ENCODE measurements around the gene NRXN3. TPM values are rescaled to one million over a fixed set of nuclear protein-coding genes. Genes with fewer than 3 reads are reported as not detected.

NRXN3 gene
- total RNA-seq, 1 experiment from 2014 or later: not detected

GRCh38 chr14:79820866-79821535 lies 1650.8 kb downstream of the NRXN3 start:
- in situ Hi-C loops (cut with HindIII; ENCODE audit: low sequenced_read_pairs): no loop called here
- no peak for DNase-seq (ENCODE audit: low spot score)

- in situ Hi-C loops (cut with HindIII; ENCODE audit: low sequenced_read_pairs): no loop called here
- DNase-seq (ENCODE audit: low spot score): no peak
Observed at GRCh38 chr14:79822034-79822433, 1651.9 kb downstream of the NRXN3 start.

- in situ Hi-C loops (cut with HindIII; ENCODE audit: low sequenced_read_pairs): no loop called here
- peak; percentile 83 for DNase-seq (ENCODE audit: low spot score)
Observed at GRCh38 chr14:79825046-79825521, 1654.9 kb downstream of the NRXN3 start.

- in situ Hi-C loops (cut with HindIII; ENCODE audit: low sequenced_read_pairs): no loop called here
- no peak for DNase-seq (ENCODE audit: low spot score)
Observed at GRCh38 chr14:79826362-79826761, 1656.2 kb downstream of the NRXN3 start.

- in situ Hi-C loops (cut with HindIII; ENCODE audit: low sequenced_read_pairs): no loop called here
Observed at GRCh38 chr14:79829405-79830166, 1659.4 kb downstream of the NRXN3 start.

GRCh38 chr14:79831195-79831892 lies 1661.2 kb downstream of the NRXN3 start:
- in situ Hi-C loops (cut with HindIII; ENCODE audit: low sequenced_read_pairs): no loop called here

More at GRCh38 chr14:79829405-79830166, 1659.4 kb downstream of the NRXN3 start:
- DNase-seq (ENCODE audit: low spot score): no peak

GRCh38 chr14:79833781-79834180 lies 1663.6 kb downstream of the NRXN3 start:
- no peak for DNase-seq (ENCODE audit: low spot score)
- in situ Hi-C loops (cut with HindIII; ENCODE audit: low sequenced_read_pairs): no loop called here

More at GRCh38 chr14:79831195-79831892, 1661.2 kb downstream of the NRXN3 start:
- DNase-seq (ENCODE audit: low spot score): peak; percentile 53

GRCh38 chr14:79834868-79835267 lies 1664.7 kb downstream of the NRXN3 start:
- in situ Hi-C loops (cut with HindIII; ENCODE audit: low sequenced_read_pairs): no loop called here
- no peak for DNase-seq (ENCODE audit: low spot score)

GRCh38 chr14:79836577-79836976 lies 1666.4 kb downstream of the NRXN3 start:
- in situ Hi-C loops (cut with HindIII; ENCODE audit: low sequenced_read_pairs): no loop called here
- no peak for DNase-seq (ENCODE audit: low spot score)

- in situ Hi-C loops (cut with HindIII; ENCODE audit: low sequenced_read_pairs): no loop called here
- DNase-seq (ENCODE audit: low spot score): no peak
Observed at GRCh38 chr14:79837699-79838098, 1667.5 kb downstream of the NRXN3 start.

- in situ Hi-C loops (cut with HindIII; ENCODE audit: low sequenced_read_pairs): no loop called here
- no peak for DNase-seq (ENCODE audit: low spot score)
Observed at GRCh38 chr14:79840103-79840502, 1669.9 kb downstream of the NRXN3 start.

- no peak for DNase-seq (ENCODE audit: low spot score)
- in situ Hi-C loops (cut with HindIII; ENCODE audit: low sequenced_read_pairs): no loop called here
Observed at GRCh38 chr14:79840831-79841230, 1670.7 kb downstream of the NRXN3 start.

- in situ Hi-C loops (cut with HindIII; ENCODE audit: low sequenced_read_pairs): no loop called here
- DNase-seq (ENCODE audit: low spot score): no peak
Observed at GRCh38 chr14:79841433-79841832, 1671.3 kb downstream of the NRXN3 start.

- no peak for DNase-seq (ENCODE audit: low spot score)
- in situ Hi-C loops (cut with HindIII; ENCODE audit: low sequenced_read_pairs): no loop called here
Observed at GRCh38 chr14:79842270-79842669, 1672.1 kb downstream of the NRXN3 start.

GRCh38 chr14:79852950-79853744 lies 1683.0 kb downstream of the NRXN3 start:
- no peak for DNase-seq (ENCODE audit: low spot score)
- in situ Hi-C loops (cut with HindIII; ENCODE audit: low sequenced_read_pairs): no loop called here

GRCh38 chr14:79855789-79856188 lies 1685.6 kb downstream of the NRXN3 start:
- no peak for DNase-seq (ENCODE audit: low spot score)
- in situ Hi-C loops (cut with HindIII; ENCODE audit: low sequenced_read_pairs): no loop called here

GRCh38 chr14:79856381-79856780 lies 1686.2 kb downstream of the NRXN3 start:
- in situ Hi-C loops (cut with HindIII; ENCODE audit: low sequenced_read_pairs): no loop called here
- no peak for DNase-seq (ENCODE audit: low spot score)

- DNase-seq (ENCODE audit: low spot score): no peak
- in situ Hi-C loops (cut with HindIII; ENCODE audit: low sequenced_read_pairs): no loop called here
Observed at GRCh38 chr14:79861111-79861510, 1690.9 kb downstream of the NRXN3 start.

- no peak for DNase-seq (ENCODE audit: low spot score)
- in situ Hi-C loops (cut with HindIII; ENCODE audit: low sequenced_read_pairs): no loop called here
Observed at GRCh38 chr14:79862045-79862444, 1691.9 kb downstream of the NRXN3 start.

Measured in G401 (cell line).